Keratinocyte (primary cell): ENCODE results near the gene UCHL5. TPM values are rescaled to one million over a fixed set of nuclear protein-coding genes. Genes with fewer than 3 reads are reported as not detected.
"Not testable (repeated sequence)": the region's sequence is repeated elsewhere in the genome, so short reads cannot be mapped to it uniquely, and the experiment has no call there.

Experiments used
- DNase-seq: peaks from one replicate; pipeline ENCODE4 v3.0.0-alpha.2; 2011; ENCODE audit warnings: low read depth, missing footprints, low spot score
- FAIRE-seq: peaks from 2 replicates; lab custom pipeline; 2011; peaks lifted over from hg19 to GRCh38; lab: Jason Lieb, UNC
- H2AFZ ChIP-seq: 2 replicates; pipeline ENCODE4 v1.6.0; 2012; ENCODE audit warnings: low read length, control low read depth, inconsistent platforms; ENCODE audit not compliant: control insufficient read depth
- H3K27ac ChIP-seq: 2 replicates; pipeline ENCODE4 v1.5.1; 2011; ENCODE audit warnings: low read length; ENCODE audit not compliant: control insufficient read depth, insufficient read depth
- H3K27me3 ChIP-seq: 3 replicates; pipeline ENCODE4 v1.6.0; 2011; ENCODE audit warnings: low read length; ENCODE audit not compliant: control insufficient read depth, insufficient read depth; ENCODE audit errors: extremely low read depth
- H3K36me3 ChIP-seq, 2 experiments: 2 replicates in 1 of 2; 3 replicates in 1 of 2; pipeline ENCODE4 v1.5.1; 2011; ENCODE audit warnings: low read length in 2 of 2, mild to moderate bottlenecking in 1 of 2; ENCODE audit not compliant: control insufficient read depth in 2 of 2, insufficient read depth in 2 of 2; ENCODE audit errors: extremely low read depth in 1 of 2
- H3K4me1 ChIP-seq: 3 replicates; pipeline ENCODE4 v1.5.1; 2011; ENCODE audit warnings: low read length; ENCODE audit not compliant: control insufficient read depth, insufficient read depth; ENCODE audit errors: extremely low read depth
- H3K4me2 ChIP-seq: 3 replicates; pipeline ENCODE4 v1.6.0; 2011; ENCODE audit warnings: low read depth, low read length; ENCODE audit not compliant: control insufficient read depth, insufficient read depth; ENCODE audit errors: extremely low read depth
- H3K4me3 ChIP-seq, 3 experiments: fragments of 200-600 bp in 1 of 3; sonication (generic) in 1 of 3; 2 replicates in 2 of 3; 3 replicates in 1 of 3; pipeline ENCODE4 v1.5.1; 2011 to 2016; ENCODE audit warnings: low read length in 3 of 3, mild to moderate bottlenecking in 3 of 3, control low read depth in 2 of 3, inconsistent platforms in 1 of 3, low read depth in 1 of 3, mixed read lengths in 1 of 3, mixed run types in 1 of 3, moderate library complexity in 1 of 3; ENCODE audit not compliant: control insufficient read depth in 2 of 3, insufficient read depth in 2 of 3; ENCODE audit errors: extremely low read depth in 1 of 3
- H3K79me2 ChIP-seq: 2 replicates; pipeline ENCODE4 v1.6.0; 2012; ENCODE audit warnings: low read length; ENCODE audit not compliant: control insufficient read depth, insufficient read depth
- H3K9ac ChIP-seq: 3 replicates; pipeline ENCODE4 v1.6.0; 2011; ENCODE audit warnings: low read length; ENCODE audit not compliant: control insufficient read depth, insufficient read depth; ENCODE audit errors: extremely low read depth
- H3K9me1 ChIP-seq: 3 replicates; pipeline ENCODE4 v1.6.0; 2011; ENCODE audit warnings: low read length; ENCODE audit not compliant: control insufficient read depth, insufficient read depth; ENCODE audit errors: extremely low read depth
- H3K9me3 ChIP-seq: 2 replicates; pipeline ENCODE4 v1.5.1; 2012; ENCODE audit warnings: low read depth, low read length; ENCODE audit not compliant: control insufficient read depth
- H4K20me1 ChIP-seq: 3 replicates; pipeline ENCODE4 v1.6.0; 2011; ENCODE audit warnings: low read length; ENCODE audit not compliant: control insufficient read depth, insufficient read depth; ENCODE audit errors: extremely low read depth
- CTCF ChIP-seq, 3 experiments: IDR thresholded peaks in 1 of 3; conservative IDR thresholded peaks in 1 of 3; optimal IDR thresholded peaks in 1 of 3; 2 replicates in 2 of 3; 3 replicates in 1 of 3; pipeline versions ENCODE3 to v1.5.1; 2011; ENCODE audit warnings: low read length in 3 of 3, mild to moderate bottlenecking in 3 of 3, moderate library complexity in 2 of 3, control low read depth in 1 of 3, inconsistent platforms in 1 of 3; ENCODE audit not compliant: insufficient read depth in 2 of 3; ENCODE audit errors: extremely low read depth in 1 of 3
- EZH2 ChIP-seq: IDR thresholded peaks from one replicate; pipeline ENCODE4 v1.6.1; 2012; ENCODE audit warnings: inconsistent platforms, mild to moderate bottlenecking, low read length, moderate library complexity
- dilution Hi-C: fragments of 300-500 bp; cut with MboI; formaldehyde crosslinking; loops from one replicate; pipeline ENCODE4 v1.7.0; 2020; ENCODE audit warnings: low sequenced_read_pairs; ENCODE audit not compliant: extremely low pct_ligation_motif_present
- polyA plus RNA-seq, 5 experiments: library from polyadenylated mRNA; depleted of rRNA in 3 of 5; stranded (reverse) in 3 of 5; stranded (forward) in 1 of 5; unstranded in 1 of 5; fragments of >200 nt; gene quantifications; 1 replicate in 1 of 5; 2 replicates in 3 of 5; 3 replicates in 1 of 5; pipeline versions ENCODE4 v1.2.1 to v1.2.3, GENCODE V29; 2011 to 2012; ENCODE audit warnings: missing spikeins in 2 of 5, low read depth in 1 of 5, low replicate concordance in 1 of 5

The UCHL5 gene
- polyA plus RNA-seq, 1 donor (not counting 4 experiments of a cell fraction or from before 2014, with no cell fraction given) = 53.7 TPM

DNA sequence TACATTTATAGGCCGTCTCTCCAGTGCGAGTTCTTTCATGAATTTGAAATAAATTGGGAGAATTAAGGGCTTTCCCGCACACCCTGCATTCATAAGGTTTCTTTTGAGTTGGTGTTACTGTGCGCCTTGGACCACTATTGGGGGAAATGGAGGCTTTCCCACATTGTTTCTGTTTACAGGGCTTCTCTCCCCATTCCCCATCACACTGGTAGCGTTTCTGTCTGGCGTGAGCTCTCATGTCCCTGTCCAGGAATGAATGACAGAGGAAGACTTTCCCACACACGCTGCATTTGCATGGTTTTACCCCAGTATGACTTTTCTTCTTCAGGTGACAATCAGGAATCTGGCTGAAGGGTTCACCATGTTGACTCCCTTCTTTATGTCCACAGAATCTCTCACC lies 65.0 kb downstream of the UCHL5 start:
- H4K20me1 ChIP-seq = no peaks in the 10 kb centered on the region
- H3K4me3 ChIP-seq = no peak overlapping the region
- TF ChIP-seq CTCF (optimal IDR thresholded peaks at IDR 0.05 in 1 of 3, IDR thresholded peaks at IDR 0.05 in 1 of 3, conservative IDR thresholded peaks at IDR 0.05 in 1 of 3; ENCODE audit: extremely low read depth in 1 of 3, insufficient read depth in 2 of 3, low read length in 3 of 3) (no peak), EZH2 (no peak)
- FAIRE-seq (no peak), DNase-seq (no peak)
- H3K79me2 ChIP-seq = no peaks in the 10 kb centered on the region
- no peaks in the 10 kb centered on the region for H3K9me3 ChIP-seq
- H3K4me1 ChIP-seq = no peaks in the 10 kb centered on the region
- H3K27me3 ChIP-seq = no peaks in the 10 kb centered on the region
- H3K9ac ChIP-seq = no peak overlapping the region
- peaks cover 4 to 7% of the 10 kb centered on the region in 2 experiments for H3K36me3 ChIP-seq
- dilution Hi-C loops = no loop called here
- no peak overlapping the region for H2AFZ ChIP-seq
- H3K9me1 ChIP-seq = no peaks in the 10 kb centered on the region
- H3K4me2 ChIP-seq = no peak overlapping the region
- no peak overlapping the region for H3K27ac ChIP-seq

- no peak for FAIRE-seq
- H3K27me3 ChIP-seq = no peaks in the 10 kb centered on the region
- no peaks in the 10 kb centered on the region for H3K4me1 ChIP-seq
- no peaks in the 10 kb centered on the region for H3K9me1 ChIP-seq
- H4K20me1 ChIP-seq = no peaks in the 10 kb centered on the region
- H3K27ac ChIP-seq = no peak overlapping the region
- H2AFZ ChIP-seq = no peak overlapping the region
- TF ChIP-seq EZH2 (no peak), CTCF (optimal IDR thresholded peaks at IDR 0.05 in 1 of 3, IDR thresholded peaks at IDR 0.05 in 1 of 3, conservative IDR thresholded peaks at IDR 0.05 in 1 of 3; ENCODE audit: extremely low read depth in 1 of 3, insufficient read depth in 2 of 3, low read length in 3 of 3) (no peak)
- peaks cover 4 to 7% of the 10 kb centered on the region in 2 experiments for H3K36me3 ChIP-seq
- no peaks in the 10 kb centered on the region for H3K9me3 ChIP-seq
- no peak overlapping the region for H3K4me2 ChIP-seq
- DNase-seq = no peak
- no peak overlapping the region for H3K9ac ChIP-seq
- dilution Hi-C loops = no loop called here
- H3K79me2 ChIP-seq = no peaks in the 10 kb centered on the region
- no peak overlapping the region for H3K4me3 ChIP-seq
Observed at GRCh38 chr1:192993426-192994085, 65.6 kb downstream of the UCHL5 start.

DNA sequence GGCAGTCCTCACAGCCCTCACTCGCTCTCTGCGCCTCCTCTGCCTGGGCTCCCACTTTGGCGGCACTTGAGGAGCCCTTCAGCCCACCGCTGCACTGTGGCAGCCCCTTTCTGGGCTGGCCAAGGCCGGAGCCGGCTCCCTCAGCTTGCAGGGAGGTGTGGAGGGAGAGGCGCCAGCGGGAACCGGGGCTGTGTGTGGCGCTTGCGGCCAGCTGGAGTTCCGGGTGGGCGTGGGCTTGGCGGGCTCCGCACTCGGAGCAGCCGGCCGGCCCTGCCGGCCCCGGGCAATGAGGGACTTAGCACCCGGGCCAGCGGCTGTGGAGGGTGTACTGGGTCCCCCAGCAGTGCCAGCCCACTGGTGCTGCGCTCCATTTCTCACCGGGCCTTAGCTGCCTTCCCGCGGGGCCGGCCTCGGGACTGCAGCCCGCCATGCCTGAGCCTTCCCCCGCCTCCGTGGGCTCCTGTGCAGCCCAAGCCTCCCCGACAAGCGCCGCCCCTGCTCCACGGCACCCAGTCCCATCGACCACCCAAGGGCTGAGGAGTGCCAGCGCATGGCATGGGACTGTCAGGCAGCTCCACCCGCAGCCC lies 72.3 kb downstream of the UCHL5 start:
- H3K4me1 ChIP-seq, H3K9ac ChIP-seq, H3K36me3 ChIP-seq, H3K9me1 ChIP-seq, H3K9me3 ChIP-seq, H4K20me1 ChIP-seq, FAIRE-seq, H3K4me2 ChIP-seq, H3K79me2 ChIP-seq, H2AFZ ChIP-seq, H3K27me3 ChIP-seq, H3K4me3 ChIP-seq, dilution Hi-C loops, DNase-seq, H3K27ac ChIP-seq: not testable (repeated sequence)
